HG02610 (cell line): ENCODE results near the gene LRRFIP1.

Experiments
- ATAC-seq: cut with Tn5 transposase; IDR thresholded peaks from one replicate; pipeline ENCODE4 v1.9.1; 2021; ENCODE audit warnings: mild to moderate bottlenecking, moderate library complexity; ENCODE audit not compliant: unreplicated experiment

The LRRFIP1 gene

GRCh38 chr2:237617587-237617982 is 9.8 kb upstream of the LRRFIP1 start:
- ATAC-seq: no peak

GRCh38 chr2:237618449-237618848 is 8.9 kb upstream of the LRRFIP1 start:
- ATAC-seq: no peak

GRCh38 chr2:237623428-237624403 is 3.7 kb upstream of the LRRFIP1 start:
- ATAC-seq: no peak

GRCh38 chr2:237624565-237624964 is 2.8 kb upstream of the LRRFIP1 start:
- no peak for ATAC-seq

- no peak for ATAC-seq
Observed at GRCh38 chr2:237625216-237625705, 2.1 kb upstream of the LRRFIP1 start.

GRCh38 chr2:237625777-237626176 is 1.6 kb upstream of the LRRFIP1 start:
- no peak for ATAC-seq

- ATAC-seq: no peak
Observed at GRCh38 chr2:237626813-237627440, 460 bp upstream of the LRRFIP1 start.

- ATAC-seq: no peak
Observed at GRCh38 chr2:237628247-237629187, 1.1 kb downstream of the LRRFIP1 start.

GRCh38 chr2:237629188-237629534 is 1.8 kb downstream of the LRRFIP1 start:
- ATAC-seq: no peak

- no peak for ATAC-seq
Observed at GRCh38 chr2:237629739-237630138, 2.4 kb downstream of the LRRFIP1 start.

GRCh38 chr2:237630216-237631000 is 3.0 kb downstream of the LRRFIP1 start:
- no peak for ATAC-seq

- ATAC-seq: no peak
Observed at GRCh38 chr2:237631007-237631785, 3.8 kb downstream of the LRRFIP1 start.

- no peak for ATAC-seq
Observed at GRCh38 chr2:237631801-237632585, 4.6 kb downstream of the LRRFIP1 start.

- no peak for ATAC-seq
Observed at GRCh38 chr2:237633061-237633561, 5.7 kb downstream of the LRRFIP1 start.

GRCh38 chr2:237636578-237636977 is 9.2 kb downstream of the LRRFIP1 start:
- no peak for ATAC-seq

- no peak for ATAC-seq
Observed at GRCh38 chr2:237637429-237638135, 10.2 kb downstream of the LRRFIP1 start.

GRCh38 chr2:237638176-237638575 is 10.8 kb downstream of the LRRFIP1 start:
- no peak for ATAC-seq
